Peyer's patch (tissue), 4 donors: ENCODE data around the gene TMX2. TPM values are rescaled to one million over a fixed set of nuclear protein-coding genes. Genes with fewer than 3 reads are reported as not detected.
A peak's percentile ranks its signal among the peaks of the same experiment; 100 is the strongest.
"Not testable (repeated sequence)": the region's sequence is repeated elsewhere in the genome, so short reads cannot be mapped to it uniquely, and the experiment has no call there.

ENCODE experiments used
- DNase-seq, 3 donors: peaks; one replicate each; pipeline ENCODE4 v3.0.0-alpha.2; 2017 to 2019
- H3K27ac ChIP-seq, 4 donors: fragments of 200-600 bp; sonication (generic); one replicate each; pipeline ENCODE4 v1.5.1; 2016 to 2019
- H3K27me3 ChIP-seq, 2 donors: fragments of 200-600 bp; sonication (generic); one replicate each; pipeline ENCODE4 v1.5.1; 2019
- H3K36me3 ChIP-seq, 3 donors: fragments of 200-600 bp; sonication (generic); one replicate each; pipeline ENCODE4 v1.5.1; 2016 to 2019
- H3K4me1 ChIP-seq, 4 donors: fragments of 200-600 bp; sonication (generic); one replicate each; pipeline ENCODE4 v1.5.1; 2016 to 2019
- H3K4me3 ChIP-seq, 4 donors: fragments of 200-600 bp; sonication (generic); 1 replicate in 3 of 4; 2 replicates in 1 of 4; pipeline ENCODE4 v1.5.1; 2016 to 2019; ENCODE audit warnings: mild to moderate bottlenecking in 1 of 4
- H3K9me3 ChIP-seq, 4 donors: fragments of 200-600 bp; sonication (generic); one replicate each; pipeline ENCODE4 v1.5.1; 2016 to 2019; ENCODE audit warnings: mild to moderate bottlenecking in 1 of 4
- POLR2A ChIP-seq, 2 donors: fragments of 450-650 bp; IDR thresholded peaks; one replicate each; pipeline ENCODE4 v1.5.1; 2017; ENCODE audit warnings: antibody characterized with exemption in 2 of 2, mild to moderate bottlenecking in 2 of 2, moderate library complexity in 2 of 2
- total RNA-seq, 4 donors: library from RNA; depleted of rRNA; stranded (reverse); fragments of >200 nt; gene quantifications; one replicate each; pipeline ENCODE4 v1.1.0, GENCODE V29; 2016
- TF ChIP-seq, protein P1 (sequence below), 6 experiments: fragments of 450-650 bp in 4 of 6; fragments of 200-600 bp in 2 of 6; sonication (generic) in 1 of 6; IDR thresholded peaks; one replicate each; pipeline ENCODE4 v1.5.1; 2017 to 2019; ENCODE audit warnings: antibody characterized with exemption in 6 of 6, mild to moderate bottlenecking in 3 of 6, moderate library complexity in 1 of 6

Gene TMX2
- total RNA-seq, 4 donors from 2014 or later, result 18.2 to 86.0 (median 74.9) TPM

DNA sequence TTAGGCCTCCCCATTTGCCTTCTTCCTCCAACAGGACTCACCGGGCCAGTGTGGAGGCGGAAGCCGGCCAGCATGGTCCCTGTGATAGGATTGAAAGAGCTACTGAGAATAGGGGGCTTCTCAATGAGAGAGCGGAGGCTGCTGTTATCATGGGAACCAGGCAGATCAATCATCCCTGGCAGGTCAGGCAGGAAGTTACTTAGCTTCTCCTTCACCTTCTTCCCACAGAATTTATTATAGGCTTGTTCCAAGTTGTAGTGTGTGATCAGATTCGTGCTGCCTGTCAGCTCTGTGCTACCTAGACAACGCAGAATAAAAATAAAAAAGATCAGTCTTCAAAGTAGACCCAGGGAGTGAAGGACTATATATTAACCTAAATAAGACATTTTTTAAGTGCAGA lies 7.5 kb upstream of the TMX2 start:
- TF ChIP-seq, protein P1, sequence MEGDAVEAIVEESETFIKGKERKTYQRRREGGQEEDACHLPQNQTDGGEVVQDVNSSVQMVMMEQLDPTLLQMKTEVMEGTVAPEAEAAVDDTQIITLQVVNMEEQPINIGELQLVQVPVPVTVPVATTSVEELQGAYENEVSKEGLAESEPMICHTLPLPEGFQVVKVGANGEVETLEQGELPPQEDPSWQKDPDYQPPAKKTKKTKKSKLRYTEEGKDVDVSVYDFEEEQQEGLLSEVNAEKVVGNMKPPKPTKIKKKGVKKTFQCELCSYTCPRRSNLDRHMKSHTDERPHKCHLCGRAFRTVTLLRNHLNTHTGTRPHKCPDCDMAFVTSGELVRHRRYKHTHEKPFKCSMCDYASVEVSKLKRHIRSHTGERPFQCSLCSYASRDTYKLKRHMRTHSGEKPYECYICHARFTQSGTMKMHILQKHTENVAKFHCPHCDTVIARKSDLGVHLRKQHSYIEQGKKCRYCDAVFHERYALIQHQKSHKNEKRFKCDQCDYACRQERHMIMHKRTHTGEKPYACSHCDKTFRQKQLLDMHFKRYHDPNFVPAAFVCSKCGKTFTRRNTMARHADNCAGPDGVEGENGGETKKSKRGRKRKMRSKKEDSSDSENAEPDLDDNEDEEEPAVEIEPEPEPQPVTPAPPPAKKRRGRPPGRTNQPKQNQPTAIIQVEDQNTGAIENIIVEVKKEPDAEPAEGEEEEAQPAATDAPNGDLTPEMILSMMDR (IDR thresholded peaks at IDR 0.05), result no peak
- no peak for TF ChIP-seq POLR2A (IDR thresholded peaks at IDR 0.05)

DNA sequence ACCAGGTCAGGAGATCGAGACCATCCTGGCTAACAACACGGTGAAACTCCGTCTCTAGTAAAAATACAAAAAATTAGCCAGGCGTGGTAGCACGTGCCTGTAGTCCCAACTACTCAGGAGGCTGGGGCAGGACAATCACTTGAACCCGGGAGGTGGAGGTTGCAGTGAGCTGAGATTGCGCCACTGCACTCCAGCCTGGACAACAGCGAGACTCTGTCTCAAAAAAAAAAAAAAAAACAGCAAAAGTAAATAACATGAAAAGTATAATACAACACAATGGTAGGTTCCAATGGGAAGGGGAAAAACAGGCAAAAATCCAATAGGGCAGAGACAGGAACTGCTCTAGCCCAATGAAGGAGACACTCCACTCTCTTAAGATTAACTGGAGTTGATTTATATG lies 7.0 kb upstream of the TMX2 start:
- H3K4me3 ChIP-seq, H3K9me3 ChIP-seq, H3K4me1 ChIP-seq, DNase-seq, H3K27ac ChIP-seq, H3K27me3 ChIP-seq: not testable (repeated sequence)
- peaks cover 0 to 31% (median 0%) of the 10 kb centered on the region in 3 donors for H3K36me3 ChIP-seq

More for the DNA sequence above, 7.5 kb upstream of the TMX2 start:
- Histone ChIP-seq H3K27me3 (no peaks in the 10 kb centered on the region), H3K4me3 (no peak overlapping the region), H3K27ac (no peak overlapping the region), H3K4me1 (no peaks in the 10 kb centered on the region), H3K9me3 (no peaks in the 10 kb centered on the region), H3K36me3 (peaks cover 0 to 36% (median 0%) of the 10 kb centered on the region in 3 donors)
- no peak for DNase-seq

DNA sequence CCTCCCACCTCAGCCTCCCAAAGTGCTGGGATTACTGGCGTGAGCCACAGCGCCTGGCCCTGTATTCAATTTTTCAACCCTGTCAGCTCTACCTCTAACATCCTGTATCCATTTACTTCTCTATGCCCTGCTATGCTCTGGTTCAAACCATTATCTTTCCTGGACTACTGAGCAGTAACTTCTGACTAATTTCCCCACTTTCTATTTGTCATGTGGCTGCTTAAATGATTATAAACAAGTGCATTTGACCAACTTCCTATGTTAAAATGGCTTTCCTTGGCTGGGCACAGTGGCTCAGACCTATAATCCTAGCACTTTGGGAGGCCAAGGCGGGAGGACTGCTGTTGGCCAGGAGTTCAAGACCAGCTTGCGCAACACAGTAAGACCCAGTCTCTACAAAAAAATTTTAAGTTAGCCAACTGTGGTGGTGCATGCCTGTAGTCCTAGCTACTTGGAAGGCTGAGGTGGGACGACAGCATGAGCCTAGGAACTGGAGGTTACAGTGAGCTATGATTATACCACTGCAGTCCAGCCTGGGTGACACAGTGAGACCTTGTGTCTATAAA lies 2.5 kb upstream of the TMX2 start:
- no peak overlapping the region for H3K27ac ChIP-seq
- TF ChIP-seq POLR2A (IDR thresholded peaks at IDR 0.05), result no peak
- TF ChIP-seq, protein P1 (IDR thresholded peaks at IDR 0.05), result no peak
- no peak for DNase-seq
- H3K4me1 ChIP-seq, result peaks cover 3 to 29% (median 15%) of the 10 kb centered on the region in 4 donors
- H3K9me3 ChIP-seq, result no peaks in the 10 kb centered on the region
- H3K4me3 ChIP-seq, result no peak overlapping the region
- H3K27me3 ChIP-seq, result no peaks in the 10 kb centered on the region
- H3K36me3 ChIP-seq, result peaks cover 0 to 2% (median 0%) of the 10 kb centered on the region in 3 donors

DNA sequence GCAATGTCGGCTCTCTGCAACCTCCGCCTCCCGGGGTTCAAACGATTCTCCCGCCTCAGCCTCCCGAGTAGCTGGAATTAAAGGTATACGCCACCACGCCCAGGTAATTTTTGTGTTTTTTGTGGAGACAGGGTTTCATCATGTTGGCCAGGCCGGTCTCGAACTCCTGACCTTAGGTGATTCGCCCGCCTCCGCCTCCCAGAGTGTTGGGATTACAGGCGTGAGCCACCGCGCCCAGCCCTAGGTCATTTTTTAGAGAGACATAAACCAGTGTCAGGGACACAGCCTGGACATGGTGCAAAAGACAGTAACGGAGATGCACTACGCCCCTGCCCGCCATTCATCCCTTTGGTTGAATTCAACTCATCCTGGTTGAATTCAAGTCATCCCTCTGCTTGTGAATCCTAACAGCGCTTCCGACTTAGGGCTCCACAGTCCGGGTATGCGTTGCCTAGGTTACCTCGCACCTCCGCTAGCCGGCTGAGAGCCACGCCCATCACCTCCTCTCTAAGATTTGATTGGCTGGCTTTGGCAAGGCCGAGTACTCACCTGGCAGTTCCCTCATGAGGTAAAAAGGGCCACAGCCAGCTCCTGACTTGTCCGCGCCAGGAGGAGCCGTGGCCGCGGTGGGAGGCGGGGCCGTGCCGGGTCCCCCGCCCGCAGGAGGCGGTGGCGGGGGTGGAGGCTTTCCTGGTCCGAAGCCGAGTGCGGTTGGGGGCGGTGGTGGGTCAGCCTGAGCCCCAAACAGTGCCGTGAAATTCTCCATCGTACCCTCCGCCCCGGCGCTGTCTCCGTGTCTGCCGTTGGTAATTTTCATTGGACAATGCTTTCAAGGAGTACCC lies 758 bp upstream of the TMX2 start, which contains the start of gene MED19:
Gene MED19, minus strand, starts transcription at position 802 of the 842 bp plus-strand sequence. Its CDS starts 36 bp downstream, at position 766.
- DNase-seq, result peak; percentile 76 to 93 (median 86)
- H3K4me3 ChIP-seq, result peak within 1 kb of the TSS; percentile 84 to 94 (median 90)
- peaks cover 3 to 32% (median 15%) of the 10 kb centered on the region in 4 donors for H3K4me1 ChIP-seq
- no peaks in the 10 kb centered on the region for H3K36me3 ChIP-seq
- TF ChIP-seq POLR2A (IDR thresholded peaks at IDR 0.05), result peak; percentile 42 to 60
- TF ChIP-seq, protein P1 (IDR thresholded peaks at IDR 0.05), result peak in 1 of 6 experiments; percentile 7
- no peaks in the 10 kb centered on the region for H3K27me3 ChIP-seq
- H3K9me3 ChIP-seq, result no peaks in the 10 kb centered on the region
- H3K27ac ChIP-seq, result peak within 1 kb of the TSS; percentile 80 to 95 (median 90)

DNA sequence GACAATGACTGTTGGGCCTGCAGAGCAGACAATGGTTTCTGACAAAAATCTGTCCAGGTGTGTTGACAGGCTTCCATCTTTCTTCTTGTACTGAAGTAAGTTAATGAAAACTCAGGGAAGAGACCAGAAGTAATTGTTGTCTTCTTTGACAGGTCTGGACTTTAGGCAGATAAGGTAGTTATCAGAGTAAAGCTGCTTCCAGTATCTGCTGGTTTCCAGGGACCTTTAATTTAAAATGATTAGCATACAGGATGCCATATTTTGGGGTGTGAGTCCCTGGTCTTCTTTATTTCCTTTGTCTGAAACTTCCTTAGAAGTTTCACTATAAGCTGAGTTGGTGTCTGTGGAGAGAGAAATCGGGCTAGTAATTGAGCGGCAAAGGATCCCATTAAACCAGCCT lies 1.4 kb downstream of the TMX2 start:
- peak overlapping the region; percentile 84 to 94 (median 90) for H3K4me3 ChIP-seq
- no peaks in the 10 kb centered on the region for H3K36me3 ChIP-seq
- H3K27me3 ChIP-seq, result no peaks in the 10 kb centered on the region

DNA sequence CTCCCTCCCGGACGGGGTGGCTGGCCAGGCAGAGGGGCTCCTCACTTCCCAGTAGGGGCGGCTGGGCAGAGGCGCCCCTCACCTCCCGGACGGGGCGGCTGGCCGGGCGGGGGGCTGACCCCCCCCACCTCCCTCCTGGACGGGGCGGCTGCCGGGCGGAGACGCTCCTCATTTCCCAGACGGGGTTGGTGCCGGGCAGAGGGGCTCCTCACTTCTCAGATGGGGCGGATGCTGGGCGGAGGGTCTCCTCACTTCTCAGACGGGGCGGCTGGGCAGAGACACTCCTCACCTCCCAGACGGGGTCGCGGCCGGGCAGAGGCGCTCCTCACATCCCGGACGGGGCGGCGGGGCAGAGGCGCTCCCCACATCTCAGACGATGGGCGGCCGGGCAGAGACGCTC lies 4.3 kb downstream of the TMX2 start:
- H3K27ac ChIP-seq, H3K27me3 ChIP-seq, H3K9me3 ChIP-seq, DNase-seq, H3K4me3 ChIP-seq, H3K36me3 ChIP-seq: not testable (repeated sequence)
- peaks cover 0 to 21% (median 11%) of the 10 kb centered on the region in 4 donors for H3K4me1 ChIP-seq

More for the DNA sequence above, 1.4 kb downstream of the TMX2 start:
- no peak for DNase-seq
- Histone ChIP-seq H3K9me3 (no peaks in the 10 kb centered on the region), H3K4me1 (peaks cover 3 to 32% (median 15%) of the 10 kb centered on the region in 4 donors), H3K27ac (no peak overlapping the region)
- TF ChIP-seq, protein P1 (IDR thresholded peaks at IDR 0.05), result no peak
- no peak for TF ChIP-seq POLR2A (IDR thresholded peaks at IDR 0.05)
